Hepatocyte (in vitro differentiated cells): ENCODE data around the gene MCMBP. TPM values are rescaled to one million over a fixed set of nuclear protein-coding genes. Genes with fewer than 3 reads are reported as not detected.

Experiments
- DNase-seq: peaks from one replicate; pipeline ENCODE4 v3.0.0-alpha.2; 2016; ENCODE audit warnings: low spot score
- H2AFZ ChIP-seq: fragments of 200-600 bp; sonication (generic); 2 replicates; pipeline ENCODE4 v1.6.0; 2016; ENCODE audit warnings: antibody characterized with exemption, mild to moderate bottlenecking
- H3K27ac ChIP-seq: fragments of 200-600 bp; sonication (generic); 2 replicates; pipeline ENCODE4 v1.5.1; 2016; ENCODE audit warnings: mild to moderate bottlenecking
- H3K27me3 ChIP-seq: fragments of 200-600 bp; sonication (generic); 2 replicates; pipeline ENCODE4 v1.6.1; 2016
- H3K36me3 ChIP-seq: fragments of 200-600 bp; sonication (generic); replicated peaks from 2 replicates; pipeline ENCODE4 v1.5.1; 2016; ENCODE audit warnings: low read depth; ENCODE audit not compliant: insufficient read depth
- H3K4me1 ChIP-seq: fragments of 200-600 bp; sonication (generic); 2 replicates; pipeline ENCODE4 v1.5.1; 2016; ENCODE audit warnings: mild to moderate bottlenecking, moderate library complexity; ENCODE audit not compliant: insufficient read depth
- H3K4me2 ChIP-seq: fragments of 200-600 bp; sonication (generic); 2 replicates; pipeline ENCODE4 v1.6.0; 2016
- H3K4me3 ChIP-seq: fragments of 200-600 bp; sonication (generic); 2 replicates; pipeline ENCODE4 v1.5.1; 2016; ENCODE audit warnings: mild to moderate bottlenecking
- H3K79me2 ChIP-seq: fragments of 200-600 bp; sonication (generic); 2 replicates; pipeline ENCODE4 v1.6.0; 2017; ENCODE audit warnings: mild to moderate bottlenecking
- H3K9me2 ChIP-seq: fragments of 200-600 bp; sonication (generic); replicated peaks from 2 replicates; pipeline ENCODE4 v1.6.0; 2017; ENCODE audit warnings: mild to moderate bottlenecking; ENCODE audit not compliant: insufficient read depth
- H3K9me3 ChIP-seq: fragments of 200-600 bp; sonication (generic); 2 replicates; pipeline ENCODE4 v1.5.1; 2016; ENCODE audit warnings: low read depth, mild to moderate bottlenecking
- H4K20me1 ChIP-seq: fragments of 200-600 bp; sonication (generic); 2 replicates; pipeline ENCODE4 v1.6.0; 2016; ENCODE audit warnings: mild to moderate bottlenecking; ENCODE audit not compliant: insufficient read depth, poor library complexity, severe bottlenecking
- CTCF ChIP-seq: fragments of 200-600 bp; sonication (generic); IDR thresholded peaks from 2 replicates; pipeline ENCODE4 v1.5.1; 2016; ENCODE audit warnings: antibody characterized with exemption, mild to moderate bottlenecking; ENCODE audit not compliant: poor library complexity
- EZH2 ChIP-seq: fragments of 200-600 bp; sonication (generic); IDR thresholded peaks from 2 replicates; pipeline ENCODE4 v1.6.1; 2016; ENCODE audit warnings: antibody characterized with exemption, mild to moderate bottlenecking, borderline replicate concordance
- EZH2phosphoT487 ChIP-seq: fragments of 200-600 bp; sonication (generic); IDR thresholded peaks from one replicate; pipeline ENCODE4 v1.6.1; 2018; ENCODE audit warnings: antibody characterized with exemption, mild to moderate bottlenecking, low read depth, moderate library complexity; ENCODE audit not compliant: unreplicated experiment, severe bottlenecking
- WGBS: methylation state at CpG from one replicate; pipeline ENCODE4 v1.1.6; 2016; ENCODE audit warnings: low lambda C conversion rate; ENCODE audit errors: missing lambda C conversion rate; 5-methylcytosine and 5-hydroxymethylcytosine counted together
- polyA plus RNA-seq: library from polyadenylated mRNA; unstranded; fragments of >200 nt; fragmentation: Nextera tagmentation; extraction: Ambion mirVana; gene quantifications from 2 replicates; pipeline ENCODE4 v1.2.1, GENCODE V29; 2016
- total RNA-seq: library from RNA; depleted of rRNA; stranded (reverse); fragments of >200 nt; gene quantifications from 2 replicates; pipeline ENCODE4 v1.2.3, GENCODE V29; 2014

MCMBP gene
- total and polyA plus RNA-seq, 2 experiments from 2014 or later, result 33.8 to 36.1 TPM

- H2AFZ ChIP-seq, result no peak overlapping the region
- no peak for DNase-seq
- H3K9me2 ChIP-seq, result no peaks in the 10 kb centered on the region
- H3K36me3 ChIP-seq, result no peaks in the 10 kb centered on the region
- H3K27me3 ChIP-seq, result no peaks in the 10 kb centered on the region
- peaks cover 58% of the 10 kb centered on the region for H3K79me2 ChIP-seq
- peaks cover 15% of the 10 kb centered on the region for H4K20me1 ChIP-seq
- H3K27ac ChIP-seq, result no peak overlapping the region
- H3K9me3 ChIP-seq, result no peaks in the 10 kb centered on the region
- no peak overlapping the region for H3K4me2 ChIP-seq
- TF ChIP-seq EZH2phosphoT487 (no peak), EZH2 (no peak), CTCF (no peak)
- H3K4me3 ChIP-seq, result no peak overlapping the region
- no peaks in the 10 kb centered on the region for H3K4me1 ChIP-seq
- WGBS, result 60% methylated on average over 1 of the region's 1 CpG
Measured at GRCh38 chr10:119858063-119858462, 14.6 kb downstream of the MCMBP start.

- Histone ChIP-seq H3K27ac (no peak overlapping the region), H3K36me3 (no peaks in the 10 kb centered on the region), H3K27me3 (no peaks in the 10 kb centered on the region), H3K4me2 (no peak overlapping the region), H3K9me2 (no peaks in the 10 kb centered on the region), H4K20me1 (no peaks in the 10 kb centered on the region), H2AFZ (no peak overlapping the region), H3K9me3 (no peaks in the 10 kb centered on the region), H3K4me1 (no peaks in the 10 kb centered on the region), H3K79me2 (peaks cover 15% of the 10 kb centered on the region), H3K4me3 (no peak overlapping the region)
- TF ChIP-seq CTCF (no peak), EZH2 (no peak), EZH2phosphoT487 (no peak)
- DNase-seq, result no peak
- 90% methylated on average over 1 of the region's 1 CpG for WGBS
Measured at GRCh38 chr10:119853574-119853973, 19.1 kb downstream of the MCMBP start.

GRCh38 chr10:119852822-119853221 is 19.8 kb downstream of the MCMBP start:
- Histone ChIP-seq H3K36me3 (no peaks in the 10 kb centered on the region), H3K79me2 (peaks cover 12% of the 10 kb centered on the region), H3K4me1 (no peaks in the 10 kb centered on the region), H2AFZ (no peak overlapping the region), H3K4me2 (no peak overlapping the region), H3K27me3 (no peaks in the 10 kb centered on the region), H3K4me3 (no peak overlapping the region), H3K9me2 (no peaks in the 10 kb centered on the region), H4K20me1 (no peaks in the 10 kb centered on the region), H3K9me3 (no peaks in the 10 kb centered on the region), H3K27ac (no peak overlapping the region)
- WGBS, result 94% methylated on average over 6 of the region's 6 CpGs
- TF ChIP-seq CTCF (no peak), EZH2 (no peak), EZH2phosphoT487 (no peak)
- no peak for DNase-seq

GRCh38 chr10:119852277-119852676 is 20.4 kb downstream of the MCMBP start:
- WGBS, result 98% methylated on average over 6 of the region's 6 CpGs
- Histone ChIP-seq H3K4me3 (no peak overlapping the region), H3K27me3 (no peaks in the 10 kb centered on the region), H3K9me3 (no peaks in the 10 kb centered on the region), H3K79me2 (peaks cover 7% of the 10 kb centered on the region), H3K27ac (no peak overlapping the region), H3K4me2 (no peak overlapping the region), H3K4me1 (no peaks in the 10 kb centered on the region), H3K9me2 (no peaks in the 10 kb centered on the region), H4K20me1 (no peaks in the 10 kb centered on the region), H3K36me3 (no peaks in the 10 kb centered on the region), H2AFZ (no peak overlapping the region)
- TF ChIP-seq EZH2phosphoT487 (no peak), EZH2 (no peak), CTCF (no peak)
- DNase-seq, result no peak
